Measurements from ENCODE around the gene CHRM1. TPM values are rescaled to one million over a fixed set of nuclear protein-coding genes. Genes with fewer than 3 reads are reported as not detected.

CHRM1 gene
- total RNA-seq, 1 experiment from 2014 or later: not detected

DNA sequence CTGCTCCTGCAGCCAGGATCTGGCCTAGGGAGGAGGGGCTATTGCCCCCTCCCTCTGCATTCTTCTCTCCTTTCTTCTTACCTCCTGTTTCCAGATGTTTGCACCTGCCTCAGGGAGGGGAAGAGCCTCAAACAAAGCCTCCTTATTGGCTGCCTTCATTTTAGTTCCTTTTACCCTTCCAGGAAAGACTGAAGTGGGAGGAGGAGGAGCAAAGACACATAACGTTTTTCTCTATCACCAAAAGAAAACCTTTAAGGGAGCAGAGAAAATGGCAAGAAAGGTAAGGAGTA is 13.3 kb upstream of the CHRM1 start:
- Histone ChIP-seq H3K23me2 (ENCODE audit: insufficient read length, low read depth, low read length, poor library complexity, severe bottlenecking) (no peaks in the 10 kb centered on the region), H2AK5ac (ENCODE audit: insufficient read length, low read length) (no peak overlapping the region), H4K91ac (ENCODE audit: insufficient read length, low read depth, low read length) (no peak overlapping the region), H2BK120ac (ENCODE audit: low read depth, low read length, poor library complexity, severe bottlenecking) (no peak overlapping the region), H3K4ac (ENCODE audit: low read depth, low read length) (no peak overlapping the region), H3K14ac (ENCODE audit: insufficient read depth, low read length) (no peak overlapping the region), H3K4me2 (ENCODE audit: insufficient read depth, insufficient read length, low read length) (no peak overlapping the region), H4K8ac (replicated peaks; ENCODE audit: insufficient read length, low read depth, low read length) (no peak overlapping the region), H3K9me3 (ENCODE audit: control insufficient read depth, low read depth, low read length) (no peaks in the 10 kb centered on the region), H3K23ac (ENCODE audit: insufficient read length, low read depth, low read length) (no peak overlapping the region), H2BK15ac (ENCODE audit: low read depth, low read length) (no peak overlapping the region), H3K56ac (ENCODE audit: insufficient read length, low read depth, low read length) (no peak overlapping the region), H2BK20ac (ENCODE audit: low read depth, low read length, poor library complexity, severe bottlenecking) (no peak overlapping the region), H3K27me3 (ENCODE audit: insufficient read depth, low read length) (no peaks in the 10 kb centered on the region), H4K5ac (ENCODE audit: insufficient read length, low read depth, low read length) (no peak overlapping the region), H4K20me1 (ENCODE audit: control insufficient read depth, insufficient read depth, insufficient read length) (no peaks in the 10 kb centered on the region), H3K4me1 (ENCODE audit: insufficient read depth, low read length) (no peaks in the 10 kb centered on the region; the same call in 1 of the 2 replicates), H3K18ac (ENCODE audit: insufficient read length, low read depth, low read length) (no peak overlapping the region), H2BK5ac (ENCODE audit: insufficient read length, low read length) (no peak overlapping the region), H3K9ac (ENCODE audit: extremely low read depth, insufficient read length, low read length) (no peak overlapping the region), H3K27ac (ENCODE audit: insufficient read length, low read depth, low read length) (no peak overlapping the region), H2BK12ac (ENCODE audit: insufficient read length, low read depth, low read length) (no peak overlapping the region), H2AFZ (ENCODE audit: low read length) (no peak overlapping the region), H3K79me1 (ENCODE audit: insufficient read depth, low read depth, low read length, poor library complexity, severe bottlenecking) (no peaks in the 10 kb centered on the region), H3K79me2 (ENCODE audit: insufficient read depth, low read length) (no peaks in the 10 kb centered on the region), H3T11ph (ENCODE audit: low read length) (no peak overlapping the region)
- peaks cover 19% of the 10 kb centered on the region for H3K27me3 Mint-ChIP-seq (ENCODE audit: low read depth)
- H3K36me3 Mint-ChIP-seq (ENCODE audit: insufficient read depth in 1 of 3, low read depth in 3 of 3): peaks cover 4 to 9% (median 9%) of the 10 kb centered on the region in 3 experiments; a peak in 6 of 7 replicates
- H3K27ac Mint-ChIP-seq: no peak overlapping the region; a peak in 1 of 7 replicates
- no peak for DNase-seq
- TF ChIP-seq, protein P1, sequence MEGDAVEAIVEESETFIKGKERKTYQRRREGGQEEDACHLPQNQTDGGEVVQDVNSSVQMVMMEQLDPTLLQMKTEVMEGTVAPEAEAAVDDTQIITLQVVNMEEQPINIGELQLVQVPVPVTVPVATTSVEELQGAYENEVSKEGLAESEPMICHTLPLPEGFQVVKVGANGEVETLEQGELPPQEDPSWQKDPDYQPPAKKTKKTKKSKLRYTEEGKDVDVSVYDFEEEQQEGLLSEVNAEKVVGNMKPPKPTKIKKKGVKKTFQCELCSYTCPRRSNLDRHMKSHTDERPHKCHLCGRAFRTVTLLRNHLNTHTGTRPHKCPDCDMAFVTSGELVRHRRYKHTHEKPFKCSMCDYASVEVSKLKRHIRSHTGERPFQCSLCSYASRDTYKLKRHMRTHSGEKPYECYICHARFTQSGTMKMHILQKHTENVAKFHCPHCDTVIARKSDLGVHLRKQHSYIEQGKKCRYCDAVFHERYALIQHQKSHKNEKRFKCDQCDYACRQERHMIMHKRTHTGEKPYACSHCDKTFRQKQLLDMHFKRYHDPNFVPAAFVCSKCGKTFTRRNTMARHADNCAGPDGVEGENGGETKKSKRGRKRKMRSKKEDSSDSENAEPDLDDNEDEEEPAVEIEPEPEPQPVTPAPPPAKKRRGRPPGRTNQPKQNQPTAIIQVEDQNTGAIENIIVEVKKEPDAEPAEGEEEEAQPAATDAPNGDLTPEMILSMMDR (conservative IDR thresholded peaks at IDR 0.05): no peak
- H3K9me3 Mint-ChIP-seq: peaks cover 7 to 9% of the 10 kb centered on the region in 2 experiments
- no peak overlapping the region for H3K4me3 Mint-ChIP-seq
- no CpG with 5 or more reads among the region's 1 CpG for WGBS (ENCODE audit: extremely low coverage, insufficient read length, low lambda C conversion rate)
- peaks cover 15 to 30% of the 10 kb centered on the region in 2 experiments for H3K4me1 Mint-ChIP-seq
